Sciatic nerve (tissue), 2 donors: Measurements from ENCODE around the gene GBP4. TPM values are rescaled to one million over a fixed set of nuclear protein-coding genes. Genes with fewer than 3 reads are reported as not detected.
A peak's percentile ranks its signal among the peaks of the same experiment; 100 is the strongest.

ENCODE experiments used
- ATAC-seq: fragments of 200-7000 bp; cut with Tn5 transposase; one replicate; pipeline ENCODE4 v1.9.1; 2020; ENCODE audit warnings: mild to moderate bottlenecking, moderate library complexity
- DNase-seq: peaks from one replicate; pipeline ENCODE4 v3.0.0-alpha.2; 2020; ENCODE audit warnings: low spot score
- intact Hi-C: fragments of 100-400 bp; cut with DNase I; formaldehyde crosslinking; loops from one replicate; pipeline ENCODE4 v1.14.2; 2022
- total RNA-seq: library from RNA; stranded (reverse); fragmentation: NEBNext Ultra II Directional; extraction: Animal tissue kit (Norgen Biotek cat#: 25700); gene quantifications from one replicate; pipeline ENCODE4 v1.2.1, GENCODE V29; 2021
- donor health status: DM: no; HTN: no; CAD: no.
- donor health status: DM: no; HTN: no; CAD: no.

The GBP4 gene
- total RNA-seq, 1 donor from 2014 or later: 19.4 TPM

- intact Hi-C loops: no loop called here
- no peak for DNase-seq
- no peak for ATAC-seq
These were observed 26.1 kb downstream of the GBP4 start for GRCh38 chr1:89172468-89173143.

- no peak for ATAC-seq
- intact Hi-C loops: no loop called here
These were observed 27.7 kb downstream of the GBP4 start for GRCh38 chr1:89171067-89171438.

GRCh38 chr1:89170170-89171066 lies 28.3 kb downstream of the GBP4 start:
- DNase-seq: no peak
- intact Hi-C loops: no loop called here
- ATAC-seq: no peak

More at GRCh38 chr1:89171067-89171438, 27.7 kb downstream of the GBP4 start:
- DNase-seq: no peak

- DNase-seq: no peak
- no peak for ATAC-seq
- intact Hi-C loops: no loop called here
These were observed 29.6 kb downstream of the GBP4 start for GRCh38 chr1:89169166-89169565.

GRCh38 chr1:89167590-89168230 lies 31.0 kb downstream of the GBP4 start:
- no peak for DNase-seq
- intact Hi-C loops: no loop called here
- no peak for ATAC-seq

GRCh38 chr1:89166705-89167104 lies 32.0 kb downstream of the GBP4 start:
- intact Hi-C loops: no loop called here
- ATAC-seq: no peak
- no peak for DNase-seq

GRCh38 chr1:89165811-89166210 lies 32.9 kb downstream of the GBP4 start:
- DNase-seq: no peak
- intact Hi-C loops: no loop called here
- ATAC-seq: no peak

GRCh38 chr1:89151047-89151446 lies 47.7 kb downstream of the GBP4 start:
- intact Hi-C loops: no loop called here
- no peak for DNase-seq
- no peak for ATAC-seq

GRCh38 chr1:89149976-89150375 lies 48.8 kb downstream of the GBP4 start:
- DNase-seq (no peak), ATAC-seq (no peak)
- intact Hi-C loops: no loop called here

GRCh38 chr1:89149229-89149628 lies 49.5 kb downstream of the GBP4 start:
- ATAC-seq: peak; percentile 90
- no peak for DNase-seq
- intact Hi-C loops: no loop called here

- ATAC-seq: peak; percentile 55
- DNase-seq: no peak
- intact Hi-C loops: no loop called here
These were observed 50.8 kb downstream of the GBP4 start for GRCh38 chr1:89147678-89148658.

GRCh38 chr1:89146721-89147120 lies 52.0 kb downstream of the GBP4 start:
- intact Hi-C loops: no loop called here
- no peak for ATAC-seq
- DNase-seq: no peak

GRCh38 chr1:89143484-89143883 lies 55.3 kb downstream of the GBP4 start:
- DNase-seq (no peak), ATAC-seq (no peak)
- intact Hi-C loops: no loop called here

GRCh38 chr1:89142160-89142559 lies 56.6 kb downstream of the GBP4 start:
- ATAC-seq (no peak), DNase-seq (no peak)
- intact Hi-C loops: no loop called here

GRCh38 chr1:89133747-89134146 lies 65.0 kb downstream of the GBP4 start:
- intact Hi-C loops: no loop called here
- ATAC-seq: no peak
- DNase-seq: no peak
